Testis (tissue), 3 donors: ENCODE measurements around the gene DHRS3. TPM values are rescaled to one million over a fixed set of nuclear protein-coding genes. Genes with fewer than 3 reads are reported as not detected.

Experiments used
- DNase-seq: peaks from one replicate; pipeline ENCODE4 v3.0.0-alpha.2; 2019
- H3K27ac ChIP-seq, 2 donors: fragments of 200-600 bp; sonication (generic); one replicate each; pipeline ENCODE4 v1.5.1; 2019
- H3K27me3 ChIP-seq: fragments of 200-600 bp; sonication (generic); one replicate; pipeline ENCODE4 v1.5.1; 2019
- H3K36me3 ChIP-seq: fragments of 200-600 bp; sonication (generic); one replicate; pipeline ENCODE4 v1.5.1; 2017; ENCODE audit warnings: low read depth; ENCODE audit errors: missing control alignments
- H3K4me1 ChIP-seq: fragments of 200-600 bp; sonication (generic); one replicate; pipeline ENCODE4 v1.5.1; 2019
- H3K4me3 ChIP-seq, 2 donors: fragments of 200-600 bp; sonication (generic); one replicate each; pipeline ENCODE4 v1.5.1; 2017 to 2019
- H3K9me3 ChIP-seq: fragments of 200-600 bp; sonication (generic); one replicate; pipeline ENCODE4 v1.5.1; 2017
- POLR2A ChIP-seq: fragments of 450-650 bp; IDR thresholded peaks from one replicate; pipeline ENCODE4 v1.6.1; 2017; ENCODE audit warnings: antibody characterized with exemption, mild to moderate bottlenecking, moderate library complexity
- WGBS, 2 donors: methylation state at CpG; one replicate each; pipeline ENCODE4 v1.1.5; 2018; 5-methylcytosine and 5-hydroxymethylcytosine counted together
- intact Hi-C: fragments of 100-400 bp; cut with DNase I; formaldehyde crosslinking; loops from one replicate; pipeline ENCODE4 v1.15.1; 2023; ENCODE audit warnings: low total_unique reads
- polyA plus RNA-seq: library from polyadenylated mRNA; stranded (reverse); fragments of 350-450 nt; fragmentation: Illumina TruSeq; extraction: RNeasy Lipid Tissue Mini Kit (QIAGEN cat#74804); gene quantifications from one replicate; pipeline ENCODE4 v1.2.3, GENCODE V29; 2014; ENCODE audit warnings: low read depth, low replicate concordance; ENCODE audit not compliant: insufficient read depth
- total RNA-seq, 2 donors: library from RNA; depleted of rRNA; stranded (reverse); fragments of >200 nt; gene quantifications; one replicate each; pipeline ENCODE4 v1.2.3, GENCODE V29; 2016
- TF ChIP-seq, protein P1 (sequence below), 3 experiments: fragments of 450-650 bp in 2 of 3; fragments of 200-600 bp in 1 of 3; sonication (generic) in 1 of 3; IDR thresholded peaks; one replicate each; pipeline ENCODE4 v1.5.1; 2016 to 2019; ENCODE audit warnings: antibody characterized with exemption in 3 of 3, mild to moderate bottlenecking in 2 of 3, moderate library complexity in 1 of 3

DHRS3 gene
- total and polyA plus RNA-seq, 3 donors from 2014 or later, result 27.1 to 38.7 (median 30.2) TPM

DNA sequence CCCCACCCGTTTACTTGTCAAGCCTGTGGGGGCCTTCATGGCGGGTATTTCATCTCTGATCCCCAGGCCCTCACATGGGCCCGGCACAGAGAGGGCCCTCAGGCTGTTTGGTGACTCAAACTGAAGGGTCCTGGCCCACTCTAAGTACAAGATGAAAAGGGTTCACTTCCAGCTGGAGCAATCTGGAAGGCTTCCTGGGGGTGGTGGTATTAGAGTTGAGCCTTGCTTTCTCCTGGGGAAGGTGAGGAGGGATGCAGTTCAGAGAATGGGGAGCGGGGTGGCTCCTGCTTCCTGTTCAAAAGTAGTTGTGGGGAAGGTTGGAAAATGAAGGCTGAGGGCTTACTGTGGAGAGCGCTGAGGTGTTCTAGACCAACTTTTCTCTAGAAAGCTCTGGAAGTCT is 47.7 kb downstream of the DHRS3 start:
- no peak for DNase-seq
- no peak overlapping the region for H3K4me3 ChIP-seq
- H3K36me3 ChIP-seq, result no peaks in the 10 kb centered on the region
- whole genome bisulfite sequencing, 2 donors, result 91 to 98% methylated on average over 5 of the region's 5 CpGs
- H3K27ac ChIP-seq, result no peak overlapping the region
- TF ChIP-seq POLR2A, result no peak
- TF ChIP-seq, protein P1, sequence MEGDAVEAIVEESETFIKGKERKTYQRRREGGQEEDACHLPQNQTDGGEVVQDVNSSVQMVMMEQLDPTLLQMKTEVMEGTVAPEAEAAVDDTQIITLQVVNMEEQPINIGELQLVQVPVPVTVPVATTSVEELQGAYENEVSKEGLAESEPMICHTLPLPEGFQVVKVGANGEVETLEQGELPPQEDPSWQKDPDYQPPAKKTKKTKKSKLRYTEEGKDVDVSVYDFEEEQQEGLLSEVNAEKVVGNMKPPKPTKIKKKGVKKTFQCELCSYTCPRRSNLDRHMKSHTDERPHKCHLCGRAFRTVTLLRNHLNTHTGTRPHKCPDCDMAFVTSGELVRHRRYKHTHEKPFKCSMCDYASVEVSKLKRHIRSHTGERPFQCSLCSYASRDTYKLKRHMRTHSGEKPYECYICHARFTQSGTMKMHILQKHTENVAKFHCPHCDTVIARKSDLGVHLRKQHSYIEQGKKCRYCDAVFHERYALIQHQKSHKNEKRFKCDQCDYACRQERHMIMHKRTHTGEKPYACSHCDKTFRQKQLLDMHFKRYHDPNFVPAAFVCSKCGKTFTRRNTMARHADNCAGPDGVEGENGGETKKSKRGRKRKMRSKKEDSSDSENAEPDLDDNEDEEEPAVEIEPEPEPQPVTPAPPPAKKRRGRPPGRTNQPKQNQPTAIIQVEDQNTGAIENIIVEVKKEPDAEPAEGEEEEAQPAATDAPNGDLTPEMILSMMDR (IDR thresholded peaks at IDR 0.05), result no peak
- H3K27me3 ChIP-seq, result no peaks in the 10 kb centered on the region
- no peaks in the 10 kb centered on the region for H3K4me1 ChIP-seq
- no peaks in the 10 kb centered on the region for H3K9me3 ChIP-seq
- intact Hi-C loops, result no loop called here

DNA sequence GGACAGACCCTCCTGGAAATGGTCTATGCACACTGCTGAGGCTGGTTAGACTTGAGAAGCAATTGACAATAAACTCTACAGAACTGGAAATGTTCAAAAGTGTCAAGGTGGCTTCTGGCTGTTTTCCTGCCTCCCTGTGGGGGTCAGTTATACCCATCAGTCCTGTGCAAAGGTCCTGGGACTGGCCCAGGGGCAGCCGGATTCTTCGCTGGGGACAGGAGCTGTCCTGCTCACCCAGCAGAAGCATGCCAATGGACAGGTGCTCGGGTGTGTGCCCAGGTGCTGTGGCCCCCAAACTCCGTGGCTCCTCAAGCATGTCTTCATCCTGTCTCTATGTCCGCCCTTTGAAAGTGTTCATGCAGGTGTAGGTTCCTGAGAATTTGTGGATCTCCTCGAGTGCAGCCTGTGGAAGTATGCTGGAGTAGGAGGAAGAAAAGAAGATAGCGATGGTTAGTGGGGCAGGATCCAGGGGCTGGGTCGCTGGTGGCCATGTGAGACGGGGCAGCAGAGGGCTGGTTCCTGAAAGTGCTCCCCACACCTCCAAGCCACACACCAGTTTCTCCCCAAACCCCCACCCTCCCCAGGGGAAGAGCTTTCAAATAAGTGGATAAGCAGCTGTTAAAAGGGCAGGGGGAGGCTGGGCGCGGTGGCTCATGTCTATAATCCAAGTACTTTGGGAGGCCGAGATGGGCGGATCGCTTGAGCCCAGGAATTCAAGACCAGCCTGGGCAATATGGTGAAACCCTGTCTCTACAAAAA is 49.8 kb downstream of the DHRS3 start:
- WGBS, 2 donors, result 95 to 98% methylated on average over 7 to 14 of the region's 14 CpGs
- Histone ChIP-seq H3K27me3 (no peaks in the 10 kb centered on the region), H3K9me3 (no peaks in the 10 kb centered on the region), H3K27ac (no peak overlapping the region), H3K4me3 (no peak overlapping the region), H3K4me1 (no peaks in the 10 kb centered on the region), H3K36me3 (no peaks in the 10 kb centered on the region)
- TF ChIP-seq POLR2A, result no peak
- TF ChIP-seq, protein P1 (IDR thresholded peaks at IDR 0.05), result no peak
- intact Hi-C loops, result no loop called here
- no peak for DNase-seq

DNA sequence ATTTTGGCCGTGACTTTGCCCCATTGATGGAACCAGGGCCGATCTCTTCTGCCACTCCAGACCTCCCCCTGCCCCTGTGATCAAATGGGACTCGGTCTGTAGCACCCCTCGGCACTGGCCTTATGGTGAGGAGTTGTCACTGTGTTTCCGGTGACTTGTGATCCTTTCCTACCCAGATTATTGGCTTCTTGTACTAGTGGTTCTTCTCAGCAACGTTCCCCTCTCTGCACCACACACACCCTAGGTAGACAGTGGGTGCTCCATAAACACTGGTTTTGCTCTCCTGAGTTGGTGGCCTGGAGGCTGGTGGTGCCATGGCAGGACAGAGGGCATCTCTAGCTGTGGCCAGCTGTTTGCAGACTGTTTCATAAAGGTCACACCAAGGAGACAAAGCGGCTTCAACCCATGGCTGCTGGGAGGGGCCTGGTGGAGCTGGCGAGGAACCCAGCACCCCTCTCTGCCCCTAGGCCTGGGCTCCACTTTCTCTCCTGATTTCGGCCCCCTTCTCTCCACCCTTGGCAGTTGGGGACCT is 50.7 kb downstream of the DHRS3 start:
- WGBS, 2 donors, result 91 to 92% methylated on average over 9 of the region's 9 CpGs

DNA sequence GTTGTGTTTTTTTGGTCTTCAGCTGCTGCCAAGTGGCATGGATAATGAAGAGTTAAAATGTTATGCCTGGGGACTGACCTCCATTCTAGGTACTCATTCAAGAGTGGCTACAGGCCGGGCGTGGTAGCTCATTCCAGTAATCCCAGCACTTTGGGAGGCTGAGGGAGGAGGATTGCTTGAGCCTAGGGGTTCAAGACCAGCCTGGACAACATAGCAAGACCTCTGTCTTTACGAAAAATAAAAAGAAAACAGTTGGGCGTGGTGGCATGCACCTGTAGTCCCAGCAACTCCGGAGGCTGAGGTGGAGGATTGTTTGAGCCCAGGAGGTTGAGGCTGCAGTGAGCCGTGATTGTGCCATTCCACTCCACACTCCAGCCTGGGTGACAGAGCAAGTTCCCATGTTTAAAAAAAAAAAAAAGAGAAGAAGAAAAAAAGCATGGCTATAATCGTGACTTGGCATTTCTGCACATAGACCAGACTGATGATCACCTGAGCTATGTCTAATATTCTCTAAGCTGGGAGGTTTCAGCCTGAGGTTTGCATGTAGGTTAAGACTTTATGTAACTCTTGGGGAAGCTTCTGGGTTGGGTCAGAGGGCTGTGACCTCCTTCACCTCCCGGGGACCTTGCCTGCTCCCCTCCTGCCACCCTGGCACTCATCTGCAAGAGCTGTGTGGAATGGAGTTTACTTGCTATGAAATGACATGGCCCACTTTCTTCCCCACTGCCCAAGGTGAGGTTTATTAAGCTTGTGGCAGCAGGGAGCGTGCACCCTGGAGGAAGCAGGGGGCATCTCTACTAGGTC is 51.3 kb downstream of the DHRS3 start:
- Histone ChIP-seq H3K9me3 (no peaks in the 10 kb centered on the region), H3K36me3 (no peaks in the 10 kb centered on the region), H3K27me3 (no peaks in the 10 kb centered on the region), H3K4me3 (no peak overlapping the region), H3K4me1 (no peaks in the 10 kb centered on the region), H3K27ac (no peak overlapping the region)
- intact Hi-C loops, result no loop called here
- TF ChIP-seq, protein P1 (IDR thresholded peaks at IDR 0.05), result no peak
- TF ChIP-seq POLR2A, result no peak
- no peak for DNase-seq
- 87 to 92% methylated on average over 8 to 9 of the region's 9 CpGs for WGBS, 2 donors

More for the DNA sequence above, 50.7 kb downstream of the DHRS3 start:
- TF ChIP-seq, protein P1 (IDR thresholded peaks at IDR 0.05), result no peak
- TF ChIP-seq POLR2A, result no peak
- no peak overlapping the region for H3K4me3 ChIP-seq
- no peaks in the 10 kb centered on the region for H3K27me3 ChIP-seq
- no peaks in the 10 kb centered on the region for H3K9me3 ChIP-seq
- H3K4me1 ChIP-seq, result no peaks in the 10 kb centered on the region
- DNase-seq, result no peak
- intact Hi-C loops, result no loop called here
- no peaks in the 10 kb centered on the region for H3K36me3 ChIP-seq
- no peak overlapping the region for H3K27ac ChIP-seq
